ENCODE results near the gene DOK7. TPM values are rescaled to one million over a fixed set of nuclear protein-coding genes. Genes with fewer than 3 reads are reported as not detected.

DOK7 gene
- total RNA-seq, 1 experiment from 2014 or later: 0.26 TPM

- H2BK12ac ChIP-seq (ENCODE audit: insufficient read length, low read depth, low read length): no peak overlapping the region
- no peaks in the 10 kb centered on the region for H3K4me1 ChIP-seq (ENCODE audit: insufficient read depth, low read length)
- H2AK5ac ChIP-seq (ENCODE audit: insufficient read length, low read length): no peak overlapping the region
- no peaks in the 10 kb centered on the region for H3K79me1 ChIP-seq (ENCODE audit: insufficient read depth, low read depth, low read length, poor library complexity, severe bottlenecking)
- WGBS (ENCODE audit: extremely low coverage, insufficient read length, low lambda C conversion rate): no CpG with 5 or more reads among the region's 16 CpGs
- no peak overlapping the region for H4K5ac ChIP-seq (ENCODE audit: insufficient read length, low read depth, low read length)
- H3K79me2 ChIP-seq (ENCODE audit: insufficient read depth, low read length): no peaks in the 10 kb centered on the region
- Mint-ChIP-seq H3K36me3 (ENCODE audit: insufficient read depth in 1 of 3, low read depth in 3 of 3) (peaks cover 26 to 59% (median 43%) of the 10 kb centered on the region in 3 experiments), H3K27me3 (ENCODE audit: low read depth) (peaks cover 13% of the 10 kb centered on the region), H3K4me1 (no peaks in the 10 kb centered on the region), H3K27ac (no peak overlapping the region), H3K4me3 (no peak overlapping the region), H3K9me3 (no peaks in the 10 kb centered on the region; a peak in 1 of 5 replicates)
- H3K4ac ChIP-seq (ENCODE audit: low read depth, low read length): no peak overlapping the region
- no peak overlapping the region for H4K91ac ChIP-seq (ENCODE audit: insufficient read length, low read depth, low read length)
- no peak overlapping the region for H2AFZ ChIP-seq (ENCODE audit: low read length)
- TF ChIP-seq, protein P1, sequence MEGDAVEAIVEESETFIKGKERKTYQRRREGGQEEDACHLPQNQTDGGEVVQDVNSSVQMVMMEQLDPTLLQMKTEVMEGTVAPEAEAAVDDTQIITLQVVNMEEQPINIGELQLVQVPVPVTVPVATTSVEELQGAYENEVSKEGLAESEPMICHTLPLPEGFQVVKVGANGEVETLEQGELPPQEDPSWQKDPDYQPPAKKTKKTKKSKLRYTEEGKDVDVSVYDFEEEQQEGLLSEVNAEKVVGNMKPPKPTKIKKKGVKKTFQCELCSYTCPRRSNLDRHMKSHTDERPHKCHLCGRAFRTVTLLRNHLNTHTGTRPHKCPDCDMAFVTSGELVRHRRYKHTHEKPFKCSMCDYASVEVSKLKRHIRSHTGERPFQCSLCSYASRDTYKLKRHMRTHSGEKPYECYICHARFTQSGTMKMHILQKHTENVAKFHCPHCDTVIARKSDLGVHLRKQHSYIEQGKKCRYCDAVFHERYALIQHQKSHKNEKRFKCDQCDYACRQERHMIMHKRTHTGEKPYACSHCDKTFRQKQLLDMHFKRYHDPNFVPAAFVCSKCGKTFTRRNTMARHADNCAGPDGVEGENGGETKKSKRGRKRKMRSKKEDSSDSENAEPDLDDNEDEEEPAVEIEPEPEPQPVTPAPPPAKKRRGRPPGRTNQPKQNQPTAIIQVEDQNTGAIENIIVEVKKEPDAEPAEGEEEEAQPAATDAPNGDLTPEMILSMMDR (conservative IDR thresholded peaks at IDR 0.05): no peak
- H3K27me3 ChIP-seq (ENCODE audit: insufficient read depth, low read length): no peaks in the 10 kb centered on the region; the same call in 1 of the 2 replicates
- H3K9ac ChIP-seq (ENCODE audit: extremely low read depth, insufficient read length, low read length): no peak overlapping the region
- no peak overlapping the region for H3T11ph ChIP-seq (ENCODE audit: low read length)
- H3K56ac ChIP-seq (ENCODE audit: insufficient read length, low read depth, low read length): no peak overlapping the region
- no peak overlapping the region for H3K23ac ChIP-seq (ENCODE audit: insufficient read length, low read depth, low read length)
- no peak for DNase-seq
- H3K14ac ChIP-seq (ENCODE audit: insufficient read depth, low read length): no peak overlapping the region; the same call in 1 of the 2 replicates
- peaks cover 2% of the 10 kb centered on the region for H4K20me1 ChIP-seq (ENCODE audit: control insufficient read depth, insufficient read depth, insufficient read length)
- no peak overlapping the region for H2BK5ac ChIP-seq (ENCODE audit: insufficient read length, low read length)
- no peak overlapping the region for H3K4me2 ChIP-seq (ENCODE audit: insufficient read depth, insufficient read length, low read length)
- no peak overlapping the region for H2BK15ac ChIP-seq (ENCODE audit: low read depth, low read length)
- no peak overlapping the region for H2BK120ac ChIP-seq (ENCODE audit: low read depth, low read length, poor library complexity, severe bottlenecking)
- no peaks in the 10 kb centered on the region for H3K9me3 ChIP-seq (ENCODE audit: control insufficient read depth, low read depth, low read length)
- H2BK20ac ChIP-seq (ENCODE audit: low read depth, low read length, poor library complexity, severe bottlenecking): no peak overlapping the region
- no peak overlapping the region for H3K18ac ChIP-seq (ENCODE audit: insufficient read length, low read depth, low read length)
- no peak overlapping the region for H3K27ac ChIP-seq (ENCODE audit: insufficient read length, low read depth, low read length)
- H3K23me2 ChIP-seq (ENCODE audit: insufficient read length, low read depth, low read length, poor library complexity, severe bottlenecking): no peaks in the 10 kb centered on the region
- no peak overlapping the region for H4K8ac ChIP-seq (replicated peaks; ENCODE audit: insufficient read length, low read depth, low read length)
Observed at GRCh38 chr4:3505231-3505630, 42.1 kb downstream of the DOK7 start.

Data from H9 (cell line).